T-helper 2 cell treated with Interferon-gamma antibody and Interleukin-4, amounts not matched to agents 5 μg/mL and 100 μg/mL, for 36 hours (primary cell): ENCODE results near the gene DCBLD1.
"Not testable (repeated sequence)": the region's sequence is repeated elsewhere in the genome, so short reads cannot be mapped to it uniquely, and the experiment has no call there.

Source experiments
- DNase-seq: peaks from one replicate; pipeline ENCODE4 v3.0.0; 2021; ENCODE audit warnings: low spot score
- H3K27ac Mint-ChIP-seq: one replicate; pipeline ENCODE4 v1.8.0; 2021; ENCODE audit warnings: mild to moderate bottlenecking, mixed read lengths
- H3K27me3 Mint-ChIP-seq: one replicate; pipeline ENCODE4 v1.8.0; 2021; ENCODE audit warnings: low read depth, mixed read lengths
- H3K36me3 Mint-ChIP-seq: one replicate; pipeline ENCODE4 v1.8.0; 2021; ENCODE audit warnings: low read depth, mixed read lengths
- H3K4me1 Mint-ChIP-seq: one replicate; pipeline ENCODE4 v1.8.0; 2021; ENCODE audit warnings: low read depth, mixed read lengths
- H3K4me3 Mint-ChIP-seq: one replicate; pipeline ENCODE4 v1.8.0; 2022; ENCODE audit warnings: mild to moderate bottlenecking, moderate library complexity, mixed read lengths
- H3K9me3 Mint-ChIP-seq: one replicate; pipeline ENCODE4 v1.8.0; 2021; ENCODE audit warnings: mixed read lengths

The DCBLD1 gene

GRCh38 chr6:117482240-117483003, at the start of gene DCBLD1:
Gene DCBLD1, plus strand, starts transcription at chr6:117482674. Its CDS starts 108 bp downstream, at chr6:117482782.
- Mint-ChIP-seq H3K36me3 (peaks cover 3% of the 10 kb centered on the region), H3K4me1 (peaks cover 23% of the 10 kb centered on the region), H3K4me3 (peak within 1 kb of the TSS; percentile 93), H3K27ac (peak within 1 kb of the TSS; percentile 89), H3K27me3 (peaks cover 57% of the 10 kb centered on the region), H3K9me3 (no peaks in the 10 kb centered on the region)
- peak; percentile 68 for DNase-seq

DNA sequence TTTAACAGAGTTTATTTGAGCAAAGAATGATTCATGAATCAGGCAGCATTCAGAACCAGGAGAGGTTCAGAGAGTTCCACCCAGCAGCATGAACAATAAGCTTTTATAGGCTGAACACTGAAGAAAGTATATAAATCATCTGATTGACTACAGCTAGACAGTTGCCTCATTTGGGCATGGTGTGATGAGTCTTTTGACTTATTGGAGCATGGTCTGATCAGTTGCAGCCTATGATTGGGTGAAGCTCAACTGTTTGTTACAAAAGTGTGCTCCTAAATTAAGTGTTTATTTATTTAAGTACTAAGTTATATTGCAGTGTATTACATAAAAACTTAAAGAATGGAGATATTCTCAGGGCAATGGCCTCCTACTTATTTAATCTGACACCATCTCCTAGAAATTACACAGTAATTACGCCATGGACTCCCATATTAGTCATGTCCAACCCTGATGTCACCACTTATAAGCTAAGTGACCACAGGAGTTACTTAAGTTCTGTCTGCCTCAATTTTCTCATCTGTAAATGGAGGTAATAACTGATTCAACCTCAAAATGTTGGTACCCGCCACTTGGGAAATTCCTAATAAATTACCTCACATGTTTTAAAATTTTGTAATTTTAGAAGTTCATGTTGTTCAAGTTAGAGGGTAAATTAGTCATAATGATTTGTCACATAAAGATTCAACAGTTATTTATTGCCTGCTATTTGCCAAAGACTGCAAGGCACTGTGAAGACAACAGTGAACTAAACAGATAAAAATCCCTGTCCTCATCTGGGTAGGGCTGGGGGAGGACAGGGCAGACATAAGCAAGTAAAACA, 41.6 kb upstream of the DCBLD1 start:
- no peaks in the 10 kb centered on the region for H3K4me1 Mint-ChIP-seq
- DNase-seq: no peak
- no peak overlapping the region for H3K4me3 Mint-ChIP-seq
- no peaks in the 10 kb centered on the region for H3K36me3 Mint-ChIP-seq
- no peak overlapping the region for H3K27ac Mint-ChIP-seq
- H3K27me3 Mint-ChIP-seq: peaks cover 27% of the 10 kb centered on the region
- no peaks in the 10 kb centered on the region for H3K9me3 Mint-ChIP-seq

DNA sequence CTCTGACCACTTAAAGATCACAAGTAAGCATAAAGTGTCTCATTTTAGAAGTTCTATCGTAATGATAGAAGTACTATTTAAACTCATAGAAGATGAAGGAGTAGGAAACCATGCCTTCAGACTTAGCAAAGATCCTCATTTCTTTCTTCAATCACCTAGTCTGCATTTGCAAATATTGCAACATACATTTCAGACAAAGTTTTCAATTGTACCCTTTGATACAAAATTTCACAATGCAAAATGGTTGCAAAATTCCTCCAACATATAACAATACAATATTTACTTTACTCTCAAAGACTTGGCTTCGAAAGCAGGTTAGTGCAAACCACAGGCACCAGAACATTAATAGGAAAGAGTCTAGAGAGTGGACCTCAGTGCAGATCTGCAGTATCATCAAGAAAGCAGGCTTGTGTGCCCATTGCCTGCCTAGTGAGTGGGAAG, 40.6 kb upstream of the DCBLD1 start:
- Mint-ChIP-seq H3K27ac (no peak overlapping the region), H3K9me3 (no peaks in the 10 kb centered on the region), H3K36me3 (no peaks in the 10 kb centered on the region), H3K4me1 (no peaks in the 10 kb centered on the region), H3K27me3 (peaks cover 24% of the 10 kb centered on the region), H3K4me3 (no peak overlapping the region)
- no peak for DNase-seq

- not testable (repeated sequence) for H3K4me1 Mint-ChIP-seq, H3K9me3 Mint-ChIP-seq, DNase-seq
These were observed 40.2 kb upstream of the DCBLD1 start for GRCh38 chr6:117442313-117442712.

GRCh38 chr6:117444600-117444999, 37.9 kb upstream of the DCBLD1 start:
- peaks cover 43% of the 10 kb centered on the region for H3K27me3 Mint-ChIP-seq
- H3K4me3 Mint-ChIP-seq: no peak overlapping the region
- DNase-seq: no peak
- H3K4me1 Mint-ChIP-seq: no peaks in the 10 kb centered on the region
- H3K36me3 Mint-ChIP-seq: no peaks in the 10 kb centered on the region
- no peaks in the 10 kb centered on the region for H3K9me3 Mint-ChIP-seq
- H3K27ac Mint-ChIP-seq: no peak overlapping the region

More at GRCh38 chr6:117442313-117442712, 40.2 kb upstream of the DCBLD1 start:
- H3K27me3 Mint-ChIP-seq: peaks cover 28% of the 10 kb centered on the region
- not testable (repeated sequence) for H3K27ac Mint-ChIP-seq, H3K4me3 Mint-ChIP-seq, H3K36me3 Mint-ChIP-seq

DNA sequence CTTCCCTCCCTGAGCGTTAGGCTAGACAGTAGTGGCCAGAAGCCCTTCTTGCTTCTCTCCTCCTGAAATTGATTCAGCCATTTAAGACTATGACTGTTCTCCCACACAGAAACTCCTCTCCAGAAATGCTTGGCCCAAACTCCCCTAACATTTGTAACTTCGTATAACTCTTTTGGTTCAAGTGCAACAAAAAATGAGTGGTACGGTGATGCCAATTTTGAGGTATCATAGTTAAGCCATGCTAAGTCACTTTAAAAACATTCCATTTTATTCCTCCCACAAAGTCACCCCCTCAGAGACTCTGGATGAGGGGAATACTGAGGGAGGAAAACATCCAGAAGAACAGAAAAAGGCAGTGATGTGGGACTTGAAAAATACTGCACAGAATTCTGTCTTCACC, 35.6 kb upstream of the DCBLD1 start:
- Mint-ChIP-seq H3K4me1 (no peaks in the 10 kb centered on the region), H3K36me3 (no peaks in the 10 kb centered on the region), H3K27me3 (peaks cover 55% of the 10 kb centered on the region), H3K27ac (no peak overlapping the region), H3K9me3 (no peaks in the 10 kb centered on the region), H3K4me3 (no peak overlapping the region)
- no peak for DNase-seq

DNA sequence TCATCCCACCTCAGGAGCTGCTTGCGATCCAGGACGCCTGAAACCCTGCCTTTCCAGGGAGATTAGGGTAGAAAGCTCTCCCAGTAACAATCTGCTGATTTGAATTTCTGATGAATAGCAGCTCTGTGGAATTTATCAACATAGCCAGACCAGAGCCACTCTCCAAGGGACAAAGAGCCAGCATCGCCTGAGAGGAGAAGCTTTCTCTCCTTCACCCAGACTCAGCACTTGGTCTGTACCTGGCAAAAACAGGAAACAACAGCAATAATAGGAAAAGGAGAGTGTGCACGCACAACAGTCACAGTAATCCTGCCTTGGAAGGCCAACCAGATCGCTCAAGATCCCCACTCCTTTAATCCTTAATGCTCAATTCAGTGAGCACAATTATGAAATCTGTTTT, 34.5 kb upstream of the DCBLD1 start:
- H3K36me3 Mint-ChIP-seq: no peaks in the 10 kb centered on the region
- H3K27ac Mint-ChIP-seq: no peak overlapping the region
- peaks cover 50% of the 10 kb centered on the region for H3K27me3 Mint-ChIP-seq
- H3K4me3 Mint-ChIP-seq: no peak overlapping the region
- H3K4me1 Mint-ChIP-seq: no peaks in the 10 kb centered on the region
- H3K9me3 Mint-ChIP-seq: no peaks in the 10 kb centered on the region
- no peak for DNase-seq

DNA sequence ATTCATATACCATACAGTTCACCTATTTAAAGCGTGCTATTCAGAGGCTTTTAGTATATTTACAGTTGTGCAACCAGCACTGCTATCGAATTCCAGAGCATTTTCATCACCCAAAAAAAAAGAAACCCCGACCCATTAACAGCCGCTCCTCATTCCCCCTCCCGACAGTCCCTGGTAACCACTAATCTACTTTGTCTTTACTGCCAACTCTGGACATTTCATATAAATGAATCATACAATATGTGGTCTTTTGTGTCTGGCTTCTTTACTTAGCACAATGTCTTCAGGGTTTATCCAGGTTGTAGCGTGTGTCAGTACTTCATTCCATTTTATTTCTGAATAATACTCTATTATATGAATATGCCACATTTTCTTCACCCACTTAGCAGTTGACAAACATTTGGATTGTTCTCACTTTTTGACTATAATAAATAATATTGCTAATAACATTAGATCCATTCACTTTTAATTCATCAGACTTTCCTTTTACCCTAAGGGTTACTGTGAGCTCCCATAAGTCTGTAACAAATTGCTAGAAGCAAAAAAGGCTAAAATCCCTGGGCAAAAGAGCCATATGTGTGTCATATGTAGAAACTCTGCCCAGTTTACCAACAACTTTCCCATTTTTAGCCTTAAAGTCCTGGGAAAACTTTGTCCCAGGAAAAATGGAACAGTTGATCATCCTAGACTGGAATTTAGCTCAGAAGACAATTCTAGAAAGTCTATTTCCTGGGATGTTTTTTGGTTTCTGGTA, 33.6 kb upstream of the DCBLD1 start:
- no peak overlapping the region for H3K4me3 Mint-ChIP-seq
- no peak overlapping the region for H3K27ac Mint-ChIP-seq
- H3K27me3 Mint-ChIP-seq: peaks cover 53% of the 10 kb centered on the region
- no peaks in the 10 kb centered on the region for H3K9me3 Mint-ChIP-seq
- no peaks in the 10 kb centered on the region for H3K36me3 Mint-ChIP-seq
- no peaks in the 10 kb centered on the region for H3K4me1 Mint-ChIP-seq
- no peak for DNase-seq

DNA sequence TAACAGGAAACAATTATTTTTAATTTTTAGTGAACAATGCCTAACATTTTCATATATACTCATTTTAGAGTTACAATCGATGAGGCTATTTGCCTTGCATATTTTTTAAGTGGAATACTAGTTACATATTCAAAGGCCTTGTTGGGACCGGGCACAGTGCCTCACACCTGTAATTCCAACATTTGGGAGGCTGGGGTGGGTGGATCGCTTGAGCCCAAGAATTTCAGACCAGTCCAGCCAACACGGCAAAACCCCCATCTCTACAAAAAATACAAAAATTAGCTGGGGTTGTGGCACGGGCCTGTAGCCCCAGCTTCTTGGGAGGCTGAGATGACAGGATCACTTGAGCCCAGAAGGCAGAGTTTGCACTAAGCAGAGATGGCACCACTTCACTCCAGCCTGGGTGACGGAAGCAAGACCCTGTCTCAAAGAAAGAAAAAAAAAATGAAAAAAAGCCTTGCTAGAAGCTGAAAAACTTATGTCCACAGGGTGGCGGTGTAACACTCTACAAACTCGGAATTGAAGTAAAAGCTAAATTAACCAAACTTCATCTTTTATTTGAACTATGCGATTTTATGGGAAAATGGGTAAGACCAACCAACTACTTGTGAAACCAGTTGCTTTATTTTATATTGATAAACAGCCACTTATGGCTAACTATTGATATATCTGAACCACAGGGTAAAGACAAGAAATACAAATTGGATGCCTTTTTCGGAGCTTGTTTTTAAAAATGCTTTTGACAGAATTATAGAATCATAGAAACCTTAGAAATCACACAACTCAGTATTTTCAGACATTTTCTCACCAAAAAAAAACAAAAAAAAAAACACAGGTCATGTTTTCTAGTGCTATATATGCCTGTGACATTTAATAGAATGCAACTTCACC, 32.7 kb upstream of the DCBLD1 start:
- Mint-ChIP-seq H3K27me3 (peaks cover 55% of the 10 kb centered on the region), H3K36me3 (no peaks in the 10 kb centered on the region), H3K4me1 (no peaks in the 10 kb centered on the region), H3K27ac (no peak overlapping the region), H3K4me3 (no peak overlapping the region), H3K9me3 (no peaks in the 10 kb centered on the region)
- peak; percentile 24 for DNase-seq

GRCh38 chr6:117451671-117452070, 30.8 kb upstream of the DCBLD1 start:
- no peaks in the 10 kb centered on the region for H3K36me3 Mint-ChIP-seq
- no peak overlapping the region for H3K27ac Mint-ChIP-seq
- H3K9me3 Mint-ChIP-seq: no peaks in the 10 kb centered on the region
- peaks cover 54% of the 10 kb centered on the region for H3K27me3 Mint-ChIP-seq
- H3K4me1 Mint-ChIP-seq: no peaks in the 10 kb centered on the region
- no peak for DNase-seq
- no peak overlapping the region for H3K4me3 Mint-ChIP-seq

GRCh38 chr6:117456250-117456649, 26.2 kb upstream of the DCBLD1 start:
- H3K9me3 Mint-ChIP-seq: no peaks in the 10 kb centered on the region
- peaks cover 41% of the 10 kb centered on the region for H3K27me3 Mint-ChIP-seq
- H3K27ac Mint-ChIP-seq: no peak overlapping the region
- H3K36me3 Mint-ChIP-seq: no peaks in the 10 kb centered on the region
- peaks cover 2% of the 10 kb centered on the region for H3K4me1 Mint-ChIP-seq
- no peak for DNase-seq
- H3K4me3 Mint-ChIP-seq: no peak overlapping the region

DNA sequence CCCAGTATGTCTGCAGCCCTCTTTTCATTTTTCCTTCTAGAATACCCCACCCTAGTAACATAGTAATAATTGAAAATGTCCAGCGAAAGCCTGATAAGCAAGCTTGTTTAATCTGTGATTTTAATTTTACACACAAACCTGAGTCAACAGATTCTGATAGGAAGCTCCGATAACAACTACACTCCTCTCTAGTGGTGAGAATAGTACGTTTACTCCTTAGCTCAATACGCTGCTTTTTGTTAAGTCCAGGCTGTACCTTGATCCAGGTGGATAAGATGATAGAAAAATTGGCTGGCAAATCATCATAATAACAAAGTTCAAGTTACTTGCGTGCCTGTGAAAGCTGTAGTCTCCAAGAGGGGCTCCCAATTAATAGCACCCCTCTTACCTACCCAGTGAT, 25.5 kb upstream of the DCBLD1 start:
- no peak overlapping the region for H3K4me3 Mint-ChIP-seq
- no peaks in the 10 kb centered on the region for H3K9me3 Mint-ChIP-seq
- H3K4me1 Mint-ChIP-seq: peaks cover 2% of the 10 kb centered on the region
- H3K27me3 Mint-ChIP-seq: peaks cover 33% of the 10 kb centered on the region
- DNase-seq: no peak
- H3K36me3 Mint-ChIP-seq: no peaks in the 10 kb centered on the region
- H3K27ac Mint-ChIP-seq: no peak overlapping the region
